NCI-H146 treated with DMSO at 0.1 percent for 48 hours (cell line): ENCODE measurements around the gene TKTL2.

Source experiments
- DNase-seq: peaks from one replicate; lab custom pipeline; 2025; ENCODE audit not compliant: unreplicated experiment; lab: John Stamatoyannopoulos, UW

The TKTL2 gene, protein sequence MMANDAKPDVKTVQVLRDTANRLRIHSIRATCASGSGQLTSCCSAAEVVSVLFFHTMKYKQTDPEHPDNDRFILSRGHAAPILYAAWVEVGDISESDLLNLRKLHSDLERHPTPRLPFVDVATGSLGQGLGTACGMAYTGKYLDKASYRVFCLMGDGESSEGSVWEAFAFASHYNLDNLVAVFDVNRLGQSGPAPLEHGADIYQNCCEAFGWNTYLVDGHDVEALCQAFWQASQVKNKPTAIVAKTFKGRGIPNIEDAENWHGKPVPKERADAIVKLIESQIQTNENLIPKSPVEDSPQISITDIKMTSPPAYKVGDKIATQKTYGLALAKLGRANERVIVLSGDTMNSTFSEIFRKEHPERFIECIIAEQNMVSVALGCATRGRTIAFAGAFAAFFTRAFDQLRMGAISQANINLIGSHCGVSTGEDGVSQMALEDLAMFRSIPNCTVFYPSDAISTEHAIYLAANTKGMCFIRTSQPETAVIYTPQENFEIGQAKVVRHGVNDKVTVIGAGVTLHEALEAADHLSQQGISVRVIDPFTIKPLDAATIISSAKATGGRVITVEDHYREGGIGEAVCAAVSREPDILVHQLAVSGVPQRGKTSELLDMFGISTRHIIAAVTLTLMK

DNA sequence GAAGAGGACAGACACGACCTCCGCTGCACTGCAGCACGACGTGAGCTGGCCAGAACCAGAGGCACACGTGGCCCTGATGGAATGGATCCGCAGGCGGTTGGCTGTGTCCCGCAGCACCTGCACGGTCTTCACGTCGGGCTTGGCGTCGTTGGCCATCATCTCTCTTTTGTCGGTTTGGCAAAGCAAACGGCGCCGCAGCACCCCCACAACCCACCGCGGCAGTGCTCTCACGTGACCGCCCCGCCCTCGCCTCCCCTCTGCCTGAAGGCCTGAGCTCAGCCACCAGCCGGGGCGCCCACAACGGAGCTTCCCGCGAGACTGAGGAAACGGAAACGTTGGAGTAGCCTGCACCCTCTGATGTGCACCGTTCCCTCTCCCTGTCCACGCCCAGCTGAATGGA, at the start of gene TKTL2:
TKTL2 (minus strand) TSS at position 179 of the 400 bp plus-strand sequence; CDS start at position 159, 20 bp downstream.
- DNase-seq, result peak; percentile 7

DNA sequence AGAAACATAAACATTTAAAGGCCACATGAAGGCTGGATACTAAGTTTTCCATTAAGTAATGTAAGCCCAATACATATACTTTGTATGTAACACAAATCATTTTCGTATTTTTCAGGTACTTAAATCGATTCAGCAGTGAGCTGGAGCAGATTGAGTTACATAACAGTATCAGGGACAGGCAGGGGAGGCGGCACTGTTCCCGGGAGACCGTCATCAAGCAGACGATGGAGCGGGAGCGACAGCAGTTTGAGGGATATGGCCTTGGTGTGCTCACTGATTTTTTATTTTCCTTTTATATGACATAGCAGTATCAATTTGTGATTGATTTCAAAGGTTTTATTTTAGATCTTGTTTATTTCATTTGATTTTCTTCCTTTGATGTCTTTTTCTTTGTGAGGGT, 41.6 kb upstream of the TKTL2 start:
- no peak for DNase-seq

DNA sequence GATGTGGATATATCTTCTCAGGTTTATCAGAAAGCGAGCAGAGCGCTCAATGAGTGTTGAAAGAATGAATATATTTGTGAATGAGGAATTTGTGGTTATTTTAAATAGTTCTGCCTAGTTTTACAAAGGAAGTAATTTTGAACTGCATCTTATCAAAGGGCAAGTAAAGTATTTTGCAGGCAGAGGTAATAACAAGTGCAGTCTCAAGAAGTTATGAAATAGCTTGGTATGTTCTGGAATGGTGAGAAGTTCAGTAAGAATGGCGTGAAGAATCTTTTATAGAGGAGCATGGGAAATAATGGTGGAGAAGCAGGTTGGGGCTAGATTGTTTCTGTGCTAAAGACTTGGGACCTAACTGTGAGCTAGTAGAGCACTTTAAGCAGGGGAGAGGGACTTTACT, 31.8 kb upstream of the TKTL2 start:
- DNase-seq, result no peak

DNA sequence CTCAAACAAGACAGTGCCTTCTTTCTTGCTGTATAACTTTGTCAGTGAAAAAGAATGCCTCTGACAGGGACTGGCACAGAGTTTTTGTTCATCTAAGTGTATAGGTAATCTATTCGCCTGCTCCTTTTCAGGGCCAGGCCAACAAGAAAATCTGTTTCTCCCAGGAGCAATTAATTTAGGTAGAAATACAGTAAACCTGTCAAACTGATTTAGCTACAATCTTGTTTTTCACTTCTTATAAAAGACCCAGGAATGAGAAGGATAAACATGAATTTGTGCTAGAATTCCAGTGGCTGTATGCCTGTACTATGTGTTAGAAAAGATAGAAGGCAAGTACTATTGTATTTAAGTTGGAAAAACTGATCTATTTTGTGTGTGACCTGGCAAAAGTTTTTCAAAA, 27.0 kb upstream of the TKTL2 start:
- no peak for DNase-seq

DNA sequence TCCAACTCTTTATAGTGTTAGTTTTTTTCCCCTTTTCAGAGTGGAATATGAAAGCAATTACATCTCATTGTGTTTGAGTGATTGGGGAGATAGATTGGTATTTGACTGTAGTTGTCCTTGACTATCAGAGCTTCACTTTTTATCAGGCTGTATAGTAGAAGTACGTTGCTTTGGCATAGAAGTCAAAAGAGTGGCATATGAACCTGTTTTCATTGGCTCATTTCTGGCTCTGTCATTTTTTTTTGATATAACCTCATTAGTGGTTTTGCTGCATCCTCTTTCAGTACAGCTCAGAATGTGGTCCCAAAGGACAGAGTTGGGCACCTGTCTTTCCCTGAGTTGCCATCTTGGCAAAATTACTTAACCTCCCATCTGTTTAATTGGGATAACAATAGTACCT, 22.3 kb upstream of the TKTL2 start:
- no peak for DNase-seq

DNA sequence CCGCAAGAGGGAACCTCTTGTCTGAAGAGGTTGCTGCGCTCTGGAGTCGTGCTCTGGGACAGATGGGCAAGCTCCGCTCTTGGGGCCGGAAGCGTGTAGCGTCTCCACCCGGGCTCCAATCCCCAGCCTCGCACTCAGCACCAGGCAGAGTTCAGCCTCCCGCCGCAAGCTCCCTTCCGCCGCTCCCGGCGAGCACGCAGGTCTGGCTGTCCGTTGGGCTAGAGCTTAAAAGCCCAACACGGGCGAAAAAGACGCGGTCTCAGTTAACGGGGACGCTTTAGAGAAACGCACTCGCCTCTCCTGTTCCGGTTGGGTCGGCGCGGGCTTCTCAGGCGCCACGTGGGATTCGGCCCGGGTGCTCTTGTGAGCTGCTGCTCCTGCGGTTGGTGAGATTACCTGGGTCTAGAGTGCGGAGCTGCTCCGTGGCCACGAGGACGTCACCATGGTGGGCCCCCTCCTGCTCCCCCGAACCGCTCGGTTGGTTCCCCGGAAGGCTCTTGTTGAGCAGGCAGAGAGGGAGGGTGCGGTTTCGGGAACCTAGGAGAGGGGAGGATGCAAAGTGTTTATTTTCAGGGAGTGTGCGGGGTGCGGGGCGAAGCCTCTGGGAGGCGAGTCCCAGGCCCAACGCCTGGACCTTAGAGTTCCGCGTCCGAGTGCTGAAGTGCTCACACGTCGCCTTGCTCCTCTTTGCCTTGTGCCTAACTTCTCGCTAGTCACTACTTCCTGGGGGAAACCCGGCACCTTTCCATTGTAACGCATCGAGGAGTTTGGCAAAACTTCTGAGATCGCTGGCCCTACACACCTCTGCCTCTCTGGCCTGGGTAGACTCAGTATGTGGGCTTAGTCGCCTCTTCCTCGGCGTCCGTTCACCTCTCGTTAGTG, 21.0 kb upstream of the TKTL2 start, which contains the start of gene TMA16:
TMA16 (plus strand) TSS at position 331 of the 882 bp plus-strand sequence; CDS start at position 443, 112 bp downstream.
- peak; percentile 78 for DNase-seq

DNA sequence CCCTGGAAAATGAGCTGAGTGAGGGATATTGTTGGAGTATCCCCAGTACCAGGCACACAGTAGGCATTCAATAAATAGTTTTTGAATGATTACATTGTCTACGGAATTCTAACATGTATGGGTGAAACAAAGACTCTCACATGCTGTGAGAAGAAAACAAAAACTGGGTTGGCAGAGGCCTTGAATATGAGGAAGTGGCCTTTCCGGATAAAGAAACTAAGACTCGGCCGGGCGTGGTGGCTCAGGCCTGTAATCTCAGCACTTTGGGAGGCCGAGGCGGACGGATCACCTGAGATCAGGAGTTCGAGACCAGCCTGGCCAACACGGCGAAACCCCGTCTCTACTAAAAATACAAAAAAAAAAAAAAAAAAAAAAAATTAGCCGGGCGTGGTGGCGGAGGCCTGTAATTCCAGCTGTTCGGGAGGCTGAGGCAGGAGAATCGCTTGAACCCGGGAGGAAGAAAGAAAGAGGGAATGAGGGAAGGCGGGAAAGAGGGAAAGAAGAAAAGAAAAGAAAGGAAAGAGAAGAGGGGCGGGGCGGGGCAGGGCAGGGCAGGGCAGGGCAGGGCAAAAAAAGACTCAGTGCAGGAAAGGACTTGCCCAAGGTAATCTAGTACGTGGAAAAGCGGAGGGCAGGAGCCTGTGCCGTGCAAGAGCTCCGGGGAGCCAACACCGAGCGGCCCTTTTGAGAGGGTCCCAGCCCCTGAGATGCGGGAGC, 20.2 kb upstream of the TKTL2 start:
- DNase-seq, result no peak

DNA sequence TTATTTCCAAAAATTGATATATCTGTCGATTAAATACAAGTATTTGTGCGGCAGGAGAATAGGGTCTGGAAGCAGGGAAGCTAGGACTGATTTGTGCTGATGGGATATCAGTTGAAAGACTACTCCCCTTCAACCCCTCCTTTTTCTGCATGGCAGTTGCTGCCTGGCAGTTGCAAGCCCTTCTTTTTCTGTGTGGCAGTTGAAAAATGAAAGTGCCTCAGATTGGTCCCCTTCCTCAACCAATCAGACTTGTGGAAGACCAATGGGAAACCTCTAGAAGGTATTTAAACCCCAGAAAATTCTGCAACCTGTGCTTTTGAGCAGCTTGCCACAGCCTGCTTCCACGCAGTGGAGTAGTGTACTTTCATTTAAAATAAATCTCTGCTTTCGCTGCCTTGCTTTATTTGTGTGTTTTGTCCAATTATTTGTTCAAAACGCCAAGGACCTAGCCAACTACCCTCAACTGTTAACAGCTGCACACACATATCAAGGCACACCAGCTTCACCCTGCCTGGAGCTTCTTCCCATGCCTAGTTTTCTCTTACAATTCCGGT, 19.5 kb upstream of the TKTL2 start:
- DNase-seq, result no peak

DNA sequence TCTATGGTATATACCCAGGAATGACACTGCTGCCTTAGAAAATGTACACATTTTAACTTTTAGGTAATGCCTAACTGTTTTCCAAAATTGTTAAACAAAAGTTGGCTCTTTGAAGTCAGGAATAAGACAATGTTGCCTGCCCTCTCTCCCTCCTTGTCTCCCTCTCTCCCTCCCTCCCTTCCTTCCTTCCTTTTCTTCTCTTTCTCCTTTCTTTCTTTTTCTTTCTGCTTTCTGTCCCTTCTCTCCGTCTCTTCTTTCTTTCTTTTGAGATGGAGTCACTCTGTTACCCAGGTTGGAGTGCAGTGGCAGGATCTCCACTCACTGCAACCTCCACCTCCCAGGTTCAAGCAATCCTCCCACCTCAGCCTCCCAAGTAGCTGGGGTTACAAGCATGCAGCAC, 16.4 kb upstream of the TKTL2 start:
- no peak for DNase-seq

DNA sequence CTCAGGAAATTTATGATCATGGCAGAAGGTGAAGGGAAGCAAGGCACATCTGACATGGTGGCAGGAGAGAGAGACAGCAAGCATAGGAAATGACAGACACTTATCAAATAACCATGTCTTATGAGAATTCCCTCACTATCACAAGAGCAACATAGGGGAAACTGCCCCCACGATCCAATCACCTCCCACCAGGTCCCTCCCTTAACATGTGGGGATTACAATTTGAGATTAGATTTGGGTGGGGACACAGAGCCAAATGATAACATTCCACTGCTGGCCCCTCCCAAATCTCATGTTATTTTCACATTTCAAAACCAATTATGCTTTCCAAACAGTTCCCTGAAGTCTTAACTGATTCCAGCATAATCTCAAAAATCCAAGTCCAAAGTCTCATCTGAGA, 12.8 kb upstream of the TKTL2 start:
- DNase-seq, result no peak

DNA sequence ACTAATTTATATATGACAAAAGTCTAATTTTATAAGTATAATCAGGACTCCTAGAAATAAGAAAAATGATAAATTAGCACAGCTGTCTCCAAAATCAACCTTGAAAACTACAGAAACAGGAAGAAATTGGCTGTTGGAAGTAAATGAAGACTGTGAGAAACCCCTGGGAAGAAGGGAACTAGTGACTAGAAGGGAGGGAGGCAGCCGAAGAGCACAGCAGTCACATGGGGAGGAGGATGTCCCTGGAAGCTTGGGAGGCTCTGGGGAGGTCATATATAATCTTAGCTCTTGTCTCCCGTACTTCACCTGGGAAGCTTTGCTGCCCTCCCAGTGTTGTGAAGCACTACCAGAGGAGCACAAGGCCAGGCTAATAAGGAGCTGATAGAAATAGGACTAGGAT, 12.0 kb upstream of the TKTL2 start:
- no peak for DNase-seq

DNA sequence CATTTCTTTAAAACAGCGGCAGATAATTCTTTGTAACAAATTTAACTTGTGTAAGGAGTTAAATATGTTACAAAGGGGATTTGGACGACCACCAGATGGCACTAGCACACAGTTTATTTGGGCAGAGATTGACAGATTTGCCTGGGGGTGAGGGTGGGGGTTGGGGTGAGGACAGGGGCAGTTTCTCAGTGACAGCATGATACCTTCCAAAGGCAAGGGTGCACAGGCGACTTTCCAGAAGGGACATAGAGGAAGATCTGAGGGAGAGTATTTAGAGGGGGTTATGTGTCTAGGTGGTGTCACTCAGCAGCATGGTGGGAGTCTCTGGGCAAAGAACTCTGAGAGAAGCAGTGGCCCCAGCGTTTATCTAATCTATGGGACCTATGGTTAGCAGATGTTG, 11.4 kb upstream of the TKTL2 start:
- DNase-seq, result no peak

DNA sequence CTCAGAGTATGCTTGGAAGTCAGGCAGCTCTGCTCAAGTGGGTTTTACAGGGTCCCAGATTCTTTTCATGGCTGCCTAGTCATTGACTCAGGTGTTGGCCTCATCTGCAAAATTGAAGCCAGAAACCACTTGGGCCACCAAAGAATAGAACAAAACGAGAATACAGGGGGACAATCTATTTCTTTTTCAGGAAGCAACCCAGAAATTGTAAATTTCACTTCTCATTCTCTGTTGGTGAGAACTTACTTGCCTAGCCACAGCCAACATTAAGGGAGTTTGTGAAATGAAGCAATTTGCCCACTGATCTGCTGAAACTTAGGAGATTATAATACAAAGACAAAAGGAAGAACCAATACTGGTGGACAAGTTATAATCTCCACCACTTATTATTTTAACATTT, 8.6 kb upstream of the TKTL2 start:
- DNase-seq, result no peak

DNA sequence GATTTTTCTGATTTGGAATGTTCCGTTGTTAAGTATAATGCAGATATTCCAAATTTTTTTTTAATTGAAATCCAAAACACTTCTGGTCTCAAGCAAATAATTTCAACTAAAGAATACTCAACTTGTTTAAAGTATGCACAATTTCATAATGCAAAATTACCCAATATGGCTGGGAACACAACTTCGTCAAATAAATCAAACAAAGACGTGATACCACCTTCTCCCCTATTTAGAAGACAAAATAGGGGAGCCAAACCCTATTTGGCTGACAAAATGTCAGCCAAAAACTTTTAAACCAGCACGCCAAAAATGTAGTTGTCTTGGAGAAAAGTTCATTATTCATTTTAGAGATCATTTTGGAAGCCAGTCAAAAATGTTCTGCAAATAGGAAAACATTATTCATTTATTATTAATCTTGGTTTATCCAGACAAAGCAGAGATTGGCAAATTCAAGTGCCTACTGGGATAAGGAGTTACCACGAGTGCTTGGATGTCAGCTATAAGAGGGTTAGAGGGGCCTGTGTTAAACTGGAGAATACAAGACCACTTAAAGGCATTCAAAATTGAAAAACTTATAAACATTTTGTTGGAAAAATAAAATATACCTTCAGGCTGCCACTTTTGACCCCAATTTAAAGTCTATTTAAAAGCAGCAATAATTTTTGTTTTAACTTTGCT, 3.3 kb upstream of the TKTL2 start:
- DNase-seq, result no peak

DNA sequence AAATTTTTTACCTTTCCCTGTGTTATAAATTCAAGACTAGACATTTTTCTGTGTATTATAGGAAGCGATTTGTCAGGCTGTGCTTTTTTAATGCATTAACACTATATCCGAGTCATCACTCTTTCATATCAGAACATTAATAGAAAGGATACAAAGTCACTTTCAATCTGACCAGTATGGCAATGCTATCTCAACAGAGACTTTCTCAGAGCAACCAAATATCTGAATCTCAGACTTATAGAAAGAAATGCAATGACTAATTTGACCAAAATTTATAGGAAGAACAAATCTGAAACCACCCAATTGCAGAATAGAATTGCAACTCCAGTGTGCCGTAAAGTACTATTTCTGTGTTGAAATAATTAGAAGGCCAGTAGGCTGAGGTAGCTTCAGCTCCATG, 473 bp upstream of the TKTL2 start:
- no peak for DNase-seq

DNA sequence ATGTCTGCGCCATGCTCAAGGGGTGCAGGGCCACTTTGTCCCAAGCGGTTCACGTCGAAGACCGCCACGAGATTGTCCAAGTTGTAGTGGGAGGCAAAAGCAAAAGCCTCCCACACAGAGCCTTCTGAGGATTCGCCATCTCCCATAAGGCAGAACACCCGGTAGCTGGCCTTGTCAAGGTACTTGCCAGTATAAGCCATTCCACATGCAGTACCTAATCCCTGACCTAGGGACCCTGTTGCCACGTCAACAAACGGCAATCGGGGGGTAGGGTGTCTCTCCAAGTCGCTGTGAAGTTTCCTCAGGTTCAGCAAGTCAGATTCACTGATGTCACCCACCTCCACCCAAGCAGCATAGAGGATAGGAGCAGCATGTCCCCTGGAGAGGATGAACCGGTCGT, 424 bp downstream of the TKTL2 start:
- no peak for DNase-seq

DNA sequence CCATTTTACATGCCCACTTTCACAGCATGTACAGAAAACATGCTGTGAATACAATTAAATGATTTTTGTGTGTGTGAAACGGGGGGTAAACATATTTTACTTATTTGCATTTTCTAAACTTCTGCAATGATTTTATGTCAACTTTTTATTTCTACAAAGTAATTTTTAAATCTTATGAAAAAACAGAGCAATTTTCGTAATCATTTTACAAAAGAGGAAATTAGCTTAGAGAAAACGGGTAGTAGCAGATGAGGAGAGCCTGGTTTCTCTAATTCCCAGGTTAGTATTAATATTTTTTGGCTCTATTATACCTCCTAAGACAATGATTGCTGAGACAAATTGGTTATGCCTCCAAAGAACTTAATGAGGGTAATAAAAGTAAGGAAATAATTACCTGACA, 3.2 kb downstream of the TKTL2 start:
- no peak for DNase-seq

DNA sequence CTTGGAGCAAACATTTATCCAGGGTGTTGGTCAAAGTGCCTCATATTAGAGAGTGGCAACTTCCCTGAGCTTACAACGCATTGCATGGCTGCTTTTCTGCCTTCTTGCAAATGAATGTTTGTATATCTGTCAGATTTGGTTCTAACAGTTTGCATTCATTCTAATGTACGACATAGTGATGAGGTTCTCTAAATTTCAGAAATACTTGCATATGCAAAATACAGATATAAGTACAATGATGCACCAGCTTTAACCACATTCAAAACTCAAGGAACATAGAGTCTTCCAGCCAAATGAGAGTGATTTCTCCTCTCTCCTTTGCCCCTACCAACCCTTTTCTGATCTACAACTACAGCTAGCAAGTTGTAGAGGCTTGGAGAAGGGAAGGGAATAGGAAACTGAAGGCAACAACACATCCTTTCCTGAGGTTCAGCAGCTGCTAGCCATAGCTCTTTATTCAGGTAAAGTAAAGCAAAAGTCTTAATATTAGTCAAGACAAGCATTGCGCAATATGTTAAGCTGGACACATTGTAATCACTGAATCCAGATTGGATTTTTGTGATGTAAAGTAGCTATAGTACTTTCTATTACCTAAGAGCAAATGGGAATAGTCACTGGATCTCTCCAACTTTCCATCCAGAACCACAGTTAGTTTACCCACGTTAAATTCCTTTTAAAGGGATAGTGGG, 6.3 kb downstream of the TKTL2 start:
- DNase-seq, result no peak

DNA sequence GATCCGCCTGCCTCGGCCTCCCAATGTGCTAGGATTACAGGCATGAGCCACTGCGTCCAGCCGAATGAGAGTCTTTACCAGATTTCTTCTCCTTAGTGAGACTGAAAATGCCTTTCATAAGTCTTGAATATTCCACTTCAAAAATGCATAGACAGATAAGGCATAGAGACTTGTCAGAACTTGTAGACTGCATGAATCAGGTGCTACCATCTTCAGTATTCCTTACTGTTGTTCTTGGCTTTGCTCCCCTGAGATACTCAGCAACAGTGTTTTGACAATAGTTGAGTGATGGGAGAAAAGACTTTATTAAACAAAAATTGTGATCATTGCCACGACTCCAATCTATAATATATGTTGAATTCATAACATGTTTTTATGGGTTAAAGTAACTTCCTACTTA, 11.0 kb downstream of the TKTL2 start:
- no peak for DNase-seq
